Lung (tissue), 12 donors: ENCODE measurements around the gene MYH7. TPM values are rescaled to one million over a fixed set of nuclear protein-coding genes. Genes with fewer than 3 reads are reported as not detected.

Experiments
- ATAC-seq: fragments of 200-7000 bp; cut with Tn5 transposase; one replicate; pipeline ENCODE4 v1.9.1; 2020; ENCODE audit warnings: moderate number of reproducible peaks; ENCODE audit not compliant: insufficient read depth, low FRiP score
- DNase-seq, 3 donors: peaks; one replicate each; pipeline ENCODE4 v3.0.0-alpha.2; 2013 to 2017
- H3K27ac ChIP-seq, 2 donors: one replicate each; pipeline ENCODE4 v1.5.1; 2013; ENCODE audit warnings: mild to moderate bottlenecking in 2 of 2, moderate library complexity in 2 of 2, control low read depth in 1 of 2, inconsistent platforms in 1 of 2, low read depth in 1 of 2, low read length in 1 of 2
- H3K27me3 ChIP-seq, 3 donors: one replicate each; pipeline ENCODE4 v1.5.1; 2013; ENCODE audit warnings: low read length in 2 of 3; ENCODE audit not compliant: control insufficient read depth in 3 of 3, insufficient read depth in 3 of 3
- H3K36me3 ChIP-seq, 4 donors: one replicate each; pipeline ENCODE4 v1.5.1; 2013; ENCODE audit warnings: low read length in 4 of 4, mild to moderate bottlenecking in 1 of 4, moderate library complexity in 1 of 4; ENCODE audit not compliant: control insufficient read depth in 4 of 4, insufficient read depth in 4 of 4
- H3K4me1 ChIP-seq, 5 donors: one replicate each; pipeline ENCODE4 v1.5.1; 2013; ENCODE audit warnings: low read length in 5 of 5, mild to moderate bottlenecking in 2 of 5, moderate library complexity in 1 of 5; ENCODE audit not compliant: control insufficient read depth in 5 of 5, insufficient read depth in 5 of 5
- H3K4me3 ChIP-seq: one replicate; pipeline ENCODE4 v1.5.1; 2013; ENCODE audit warnings: mild to moderate bottlenecking, control low read depth, moderate library complexity
- H3K9ac ChIP-seq, 2 donors: one replicate each; pipeline ENCODE4 v1.5.1; 2013; ENCODE audit warnings: low read length in 2 of 2, control low read depth in 1 of 2; ENCODE audit not compliant: insufficient read depth in 1 of 2
- H3K9me3 ChIP-seq, 4 donors: one replicate each; pipeline ENCODE4 v1.5.1; 2013; ENCODE audit warnings: low read length in 3 of 4, mild to moderate bottlenecking in 1 of 4, moderate library complexity in 1 of 4; ENCODE audit not compliant: control insufficient read depth in 4 of 4, insufficient read depth in 3 of 4
- WGBS, 2 donors: extraction: QIAGEN DNeasy Blood & Tissue Kit; methylation state at CpG; one replicate each; pipeline ENCODE4 v1.1.7; 2013; 5-methylcytosine and 5-hydroxymethylcytosine counted together
- polyA plus RNA-seq, 2 donors: library from polyadenylated mRNA; stranded (reverse); fragments of 200-250 nt; gene quantifications; one replicate each; pipeline ENCODE4 v1.2.1, GENCODE V29; 2013
- total RNA-seq, 2 donors: library from RNA; depleted of rRNA in 1 of 2; stranded (reverse); fragments of >200 nt in 1 of 2; gene quantifications; one replicate each; pipeline ENCODE4 v1.2.1, GENCODE V29; 2014 to 2021
- TF ChIP-seq, protein P1 (sequence below): IDR thresholded peaks from 2 replicates; pipeline ENCODE4 v1.5.1; 2012; ENCODE audit warnings: mild to moderate bottlenecking; ENCODE audit errors: control extremely low read depth, extremely low read depth
- donor health status: control.
- donor health status: control.
- donor health status: Bipolar disorder and iron deficiency.
- donor health status: healthy.
- donor health status: DM: yes; HTN: yes; CAD: no.

The MYH7 gene
- total and polyA plus RNA-seq, 4 donors: 0.02 to 0.19 (median 0.09) TPM; not detected in 1

- TF ChIP-seq, protein P1, sequence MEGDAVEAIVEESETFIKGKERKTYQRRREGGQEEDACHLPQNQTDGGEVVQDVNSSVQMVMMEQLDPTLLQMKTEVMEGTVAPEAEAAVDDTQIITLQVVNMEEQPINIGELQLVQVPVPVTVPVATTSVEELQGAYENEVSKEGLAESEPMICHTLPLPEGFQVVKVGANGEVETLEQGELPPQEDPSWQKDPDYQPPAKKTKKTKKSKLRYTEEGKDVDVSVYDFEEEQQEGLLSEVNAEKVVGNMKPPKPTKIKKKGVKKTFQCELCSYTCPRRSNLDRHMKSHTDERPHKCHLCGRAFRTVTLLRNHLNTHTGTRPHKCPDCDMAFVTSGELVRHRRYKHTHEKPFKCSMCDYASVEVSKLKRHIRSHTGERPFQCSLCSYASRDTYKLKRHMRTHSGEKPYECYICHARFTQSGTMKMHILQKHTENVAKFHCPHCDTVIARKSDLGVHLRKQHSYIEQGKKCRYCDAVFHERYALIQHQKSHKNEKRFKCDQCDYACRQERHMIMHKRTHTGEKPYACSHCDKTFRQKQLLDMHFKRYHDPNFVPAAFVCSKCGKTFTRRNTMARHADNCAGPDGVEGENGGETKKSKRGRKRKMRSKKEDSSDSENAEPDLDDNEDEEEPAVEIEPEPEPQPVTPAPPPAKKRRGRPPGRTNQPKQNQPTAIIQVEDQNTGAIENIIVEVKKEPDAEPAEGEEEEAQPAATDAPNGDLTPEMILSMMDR: no peak
- H3K9ac ChIP-seq: no peak overlapping the region
- ATAC-seq (no peak), DNase-seq (no peak)
- peak overlapping the region in 1 of 2 donors; percentile 93 for H3K27ac ChIP-seq
- no peak overlapping the region for H3K4me3 ChIP-seq
- no peaks in the 10 kb centered on the region for H3K4me1 ChIP-seq
- no peaks in the 10 kb centered on the region for H3K9me3 ChIP-seq
- H3K36me3 ChIP-seq: no peaks in the 10 kb centered on the region
- WGBS, 2 donors: 81 to 91% methylated on average over 14 of the region's 14 CpGs
- no peaks in the 10 kb centered on the region for H3K27me3 ChIP-seq
Observed at GRCh38 chr14:23411563-23412525, 23.6 kb downstream of the MYH7 start.

- no peaks in the 10 kb centered on the region for H3K9me3 ChIP-seq
- TF ChIP-seq, protein P1: no peak
- H3K4me1 ChIP-seq: no peaks in the 10 kb centered on the region
- no peak overlapping the region for H3K4me3 ChIP-seq
- no peaks in the 10 kb centered on the region for H3K36me3 ChIP-seq
- DNase-seq (no peak), ATAC-seq (no peak)
- 81 to 86% methylated on average over 14 of the region's 14 CpGs for WGBS, 2 donors
- no peak overlapping the region for H3K9ac ChIP-seq
- H3K27me3 ChIP-seq: no peaks in the 10 kb centered on the region
- peak overlapping the region in 1 of 2 donors; percentile 93 for H3K27ac ChIP-seq
Observed at GRCh38 chr14:23409966-23410635, 25.4 kb downstream of the MYH7 start.

DNA sequence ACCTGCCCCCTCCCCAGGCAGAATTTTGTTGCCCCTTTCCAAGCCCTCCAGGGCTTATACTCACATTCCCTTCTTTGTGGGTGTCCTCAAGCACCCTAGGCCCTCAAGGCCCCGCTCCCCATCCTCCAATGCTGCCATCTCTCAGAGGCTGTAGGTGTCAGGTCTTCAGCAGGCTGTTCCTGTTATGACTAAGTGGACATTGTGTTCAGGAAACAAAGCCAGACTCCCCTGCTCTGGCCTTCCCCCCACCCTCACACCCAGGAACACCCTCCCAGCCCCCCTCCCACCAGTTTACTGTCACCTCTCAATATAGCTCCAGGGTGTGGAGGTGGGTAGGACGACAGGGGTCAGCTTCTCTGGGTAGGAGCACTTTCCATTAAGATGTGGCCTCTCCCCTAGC lies 26.0 kb downstream of the MYH7 start:
- peaks cover 0 to under 1% (median 0%) of the 10 kb centered on the region in 4 donors for H3K9me3 ChIP-seq
- no peaks in the 10 kb centered on the region for H3K36me3 ChIP-seq
- peak overlapping the region in 1 of 2 donors; percentile 93 for H3K27ac ChIP-seq
- H3K27me3 ChIP-seq: no peaks in the 10 kb centered on the region
- ATAC-seq (no peak), DNase-seq (no peak)
- no peak overlapping the region for H3K9ac ChIP-seq
- H3K4me1 ChIP-seq: no peaks in the 10 kb centered on the region
- H3K4me3 ChIP-seq: no peak overlapping the region
- 74 to 93% methylated on average over 2 of the region's 2 CpGs for WGBS, 2 donors
- TF ChIP-seq, protein P1: no peak
